AG08395 (cell line): ENCODE data around the gene AP1M1.

Experiments
- DNase-seq: peaks from one replicate; pipeline ENCODE4 v3.0.0; 2012; ENCODE audit warnings: mixed read lengths, low spot score

AP1M1 gene

DNA sequence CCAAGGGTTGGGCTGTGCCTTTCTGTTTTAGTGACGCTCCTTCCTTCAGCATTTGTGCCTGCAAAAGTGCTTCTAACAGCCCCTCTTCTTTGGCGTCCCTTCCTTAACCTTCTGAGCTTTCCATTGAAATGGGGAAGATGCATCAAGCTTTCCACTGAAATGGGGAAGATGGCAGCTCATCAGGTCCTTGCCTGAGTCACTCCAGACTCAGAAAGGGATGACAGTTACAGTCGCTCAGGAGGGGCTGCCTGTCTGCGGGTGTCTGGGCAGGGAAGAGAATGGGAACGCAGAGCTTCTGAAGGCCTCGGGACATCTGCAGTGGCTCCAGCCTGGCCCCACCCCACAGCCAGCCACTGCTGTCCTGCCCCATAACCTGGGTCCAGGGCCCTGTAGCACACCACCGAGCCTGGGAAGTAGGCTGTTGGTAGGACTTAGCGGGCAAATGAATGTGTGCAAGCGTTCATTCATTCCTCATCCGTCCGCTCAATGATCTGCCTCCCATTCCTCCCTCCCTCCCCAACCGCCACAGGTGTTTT lies 9.8 kb downstream of the AP1M1 start:
- no peak for DNase-seq

DNA sequence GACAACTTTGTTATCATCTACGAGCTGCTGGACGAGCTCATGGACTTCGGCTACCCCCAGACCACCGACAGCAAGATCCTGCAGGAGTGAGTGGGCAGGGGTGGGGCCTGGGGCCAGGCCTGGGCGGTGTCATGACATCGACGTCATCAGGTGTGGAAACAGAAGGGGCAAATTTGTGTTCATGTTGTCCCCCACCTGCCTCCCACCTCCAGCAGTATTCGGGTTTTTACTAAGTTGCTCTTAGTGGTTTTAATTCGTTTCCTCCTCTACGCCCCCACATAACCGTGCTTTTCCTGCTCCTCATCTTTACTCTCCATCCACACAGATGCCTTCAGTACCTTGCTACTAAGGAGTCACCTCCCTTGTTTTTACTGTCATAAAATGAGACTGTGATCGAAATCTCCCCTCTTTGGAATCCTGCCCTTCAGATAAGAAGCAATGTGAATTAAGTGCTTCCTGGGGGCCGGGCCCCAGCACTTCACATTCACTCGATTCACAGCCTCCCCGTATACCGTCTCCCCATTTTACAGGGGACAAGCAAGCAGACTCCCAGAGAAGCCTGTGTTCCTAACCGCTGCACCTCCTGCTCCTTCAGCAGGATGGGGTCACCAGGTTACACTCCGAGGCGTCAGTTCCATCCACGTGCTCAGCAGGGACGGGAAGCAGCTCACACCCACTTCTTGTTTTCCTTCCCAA lies 10.5 kb downstream of the AP1M1 start:
- no peak for DNase-seq

DNA sequence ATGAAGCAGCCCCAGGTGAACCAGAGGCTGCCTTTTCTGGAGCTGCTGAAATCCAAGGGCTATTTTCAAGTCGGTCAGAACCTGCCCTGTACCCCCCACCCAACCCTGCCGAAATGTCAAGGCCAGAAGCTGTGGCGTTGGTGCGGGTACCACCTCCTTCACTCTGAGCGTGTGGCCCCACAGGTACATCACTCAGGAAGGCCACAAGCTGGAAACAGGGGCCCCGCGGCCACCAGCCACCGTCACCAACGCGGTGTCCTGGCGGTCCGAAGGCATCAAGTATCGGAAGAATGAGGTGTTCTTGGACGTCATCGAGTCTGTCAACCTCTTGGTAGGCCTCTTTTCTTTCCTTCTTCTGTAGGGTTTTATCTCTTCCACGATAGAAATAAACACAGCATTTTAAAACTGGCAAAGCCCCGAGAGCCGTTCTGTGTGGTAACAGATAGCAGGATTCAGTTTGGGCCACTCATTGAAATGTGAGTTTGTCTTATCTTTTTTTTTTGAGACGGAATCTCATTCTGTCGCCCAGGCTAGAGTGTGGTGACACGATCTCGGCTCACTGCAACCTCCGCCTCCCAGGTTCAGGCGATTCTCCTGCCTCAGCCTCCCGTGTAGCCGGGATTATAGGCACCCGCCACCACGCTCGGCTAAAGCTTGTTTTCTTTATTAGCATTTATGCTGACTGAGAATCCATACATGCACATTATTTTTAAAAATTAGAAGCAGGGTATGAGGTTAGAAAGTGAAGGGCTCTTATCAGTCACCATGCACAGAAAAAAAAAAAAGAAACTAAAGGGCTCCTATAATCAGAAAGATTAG lies 11.3 kb downstream of the AP1M1 start:
- DNase-seq, result no peak

- no peak for DNase-seq
These were observed 12.5 kb downstream of the AP1M1 start for GRCh38 chr19:16210168-16210567.

- no peak for DNase-seq
These were observed 15.4 kb downstream of the AP1M1 start for GRCh38 chr19:16213076-16213475.

GRCh38 chr19:16216744-16217670 lies 19.3 kb downstream of the AP1M1 start:
- no peak for DNase-seq

DNA sequence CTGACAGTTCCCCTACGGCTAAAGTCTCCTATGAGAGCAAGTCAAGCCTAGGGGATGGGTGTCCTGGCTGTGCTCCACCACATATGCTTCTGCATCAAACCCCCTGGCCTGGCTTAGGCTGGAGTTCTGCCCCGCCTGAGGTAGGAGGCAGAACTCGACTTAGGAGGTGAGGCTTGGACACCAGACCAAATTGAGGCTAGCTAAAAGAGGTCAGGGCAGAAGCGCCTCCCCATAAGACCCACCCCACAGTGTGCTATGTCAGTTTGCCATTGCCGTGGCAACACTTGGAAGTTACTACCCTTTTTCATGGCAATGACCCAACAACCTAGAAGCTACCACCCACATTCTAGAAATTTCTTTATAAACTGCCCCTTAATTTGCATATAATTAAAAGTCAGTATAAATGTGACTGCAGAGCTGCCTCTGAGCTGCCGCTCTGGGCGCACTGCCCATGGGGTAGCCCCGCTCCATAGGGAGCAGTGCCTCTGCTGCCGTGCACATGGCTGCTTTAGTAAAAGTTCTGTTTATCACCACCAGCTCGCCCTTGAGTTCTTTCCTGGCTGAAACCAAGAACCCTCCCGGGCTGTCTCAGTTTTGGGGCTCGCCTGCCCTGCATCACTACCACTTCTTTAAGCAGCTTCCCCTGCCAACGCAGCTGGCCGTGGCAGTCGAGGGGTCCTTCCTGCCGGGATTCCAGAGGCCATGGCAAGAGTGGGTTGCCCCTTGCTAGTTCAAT lies 20.2 kb downstream of the AP1M1 start:
- DNase-seq, result no peak

DNA sequence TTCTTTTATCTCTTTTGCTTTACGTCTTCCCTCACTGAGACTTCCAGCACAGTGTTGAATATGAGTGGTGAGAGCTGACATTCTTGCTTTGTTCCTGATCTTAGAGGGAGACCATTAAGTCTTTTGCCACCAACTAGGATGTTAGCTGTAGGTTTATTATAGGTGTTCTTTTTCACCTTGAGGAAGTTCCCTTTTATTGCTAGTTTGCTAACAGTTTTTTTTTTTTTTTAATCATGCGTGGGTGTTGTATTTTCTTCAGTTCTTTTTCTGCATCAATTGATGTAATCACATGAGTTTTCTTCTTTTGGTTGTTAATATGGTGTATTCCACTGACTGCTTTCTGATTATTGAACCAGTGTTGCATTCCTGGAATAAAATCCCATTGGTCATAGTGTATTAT lies 21.1 kb downstream of the AP1M1 start:
- no peak for DNase-seq

- no peak for DNase-seq
These were observed 25.1 kb downstream of the AP1M1 start for GRCh38 chr19:16222806-16223205.

GRCh38 chr19:16223746-16224145 lies 26.0 kb downstream of the AP1M1 start:
- no peak for DNase-seq

DNA sequence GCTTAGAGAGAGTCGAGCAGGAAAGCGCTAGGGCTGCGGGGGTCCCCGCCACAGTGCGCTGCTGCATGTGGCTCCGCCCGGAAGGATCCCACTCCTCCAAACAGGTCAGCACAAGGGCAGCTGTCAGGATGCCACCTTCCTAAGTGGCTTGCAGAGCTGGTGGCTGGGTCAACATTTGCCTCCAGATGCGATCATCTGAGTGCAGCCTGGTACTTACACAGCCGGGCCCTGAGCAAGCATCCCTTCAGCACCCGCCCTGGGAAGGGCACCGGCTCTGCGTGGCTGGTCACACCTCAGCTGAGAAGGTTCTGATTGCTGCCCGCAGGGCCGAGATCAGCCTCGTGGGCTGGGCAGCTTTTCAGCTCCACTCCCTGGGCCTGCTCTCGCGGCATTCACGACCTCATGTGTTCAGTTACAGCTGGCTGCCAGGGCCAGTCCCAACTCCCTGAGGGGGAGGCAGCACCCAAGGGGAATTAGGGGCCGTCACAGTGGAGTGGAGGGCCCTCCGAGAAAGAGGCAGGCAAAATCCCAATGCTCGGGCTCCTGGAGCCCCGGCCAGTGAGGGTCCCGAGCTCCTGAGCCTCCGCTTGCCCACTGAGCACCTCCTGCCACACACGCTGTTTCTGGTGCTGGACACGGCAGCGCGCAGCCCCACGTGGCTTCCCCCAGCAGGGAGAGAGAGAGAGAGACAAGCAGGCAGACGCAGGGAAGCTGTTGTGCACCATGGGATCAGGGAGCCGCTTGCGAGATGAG lies 26.8 kb downstream of the AP1M1 start:
- no peak for DNase-seq

GRCh38 chr19:16225279-16226183 lies 27.8 kb downstream of the AP1M1 start:
- no peak for DNase-seq

DNA sequence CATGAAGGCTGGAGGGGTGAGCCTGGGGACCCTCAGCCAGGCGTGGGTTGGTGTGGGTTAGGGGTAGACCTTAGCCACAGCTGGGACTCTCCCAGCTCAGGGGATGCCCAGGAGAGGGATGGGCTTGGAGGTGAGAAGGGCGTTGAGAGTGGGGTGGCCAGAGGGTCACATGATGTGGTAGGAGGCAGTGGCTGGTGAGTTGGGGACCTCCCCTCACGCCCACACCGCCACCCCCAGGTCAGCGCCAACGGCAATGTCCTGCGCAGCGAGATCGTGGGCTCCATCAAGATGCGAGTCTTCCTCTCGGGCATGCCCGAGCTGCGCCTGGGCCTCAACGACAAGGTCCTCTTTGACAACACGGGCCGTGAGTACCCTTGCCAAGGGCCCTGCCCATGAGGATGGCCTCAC lies 28.5 kb downstream of the AP1M1 start:
- DNase-seq, result no peak

DNA sequence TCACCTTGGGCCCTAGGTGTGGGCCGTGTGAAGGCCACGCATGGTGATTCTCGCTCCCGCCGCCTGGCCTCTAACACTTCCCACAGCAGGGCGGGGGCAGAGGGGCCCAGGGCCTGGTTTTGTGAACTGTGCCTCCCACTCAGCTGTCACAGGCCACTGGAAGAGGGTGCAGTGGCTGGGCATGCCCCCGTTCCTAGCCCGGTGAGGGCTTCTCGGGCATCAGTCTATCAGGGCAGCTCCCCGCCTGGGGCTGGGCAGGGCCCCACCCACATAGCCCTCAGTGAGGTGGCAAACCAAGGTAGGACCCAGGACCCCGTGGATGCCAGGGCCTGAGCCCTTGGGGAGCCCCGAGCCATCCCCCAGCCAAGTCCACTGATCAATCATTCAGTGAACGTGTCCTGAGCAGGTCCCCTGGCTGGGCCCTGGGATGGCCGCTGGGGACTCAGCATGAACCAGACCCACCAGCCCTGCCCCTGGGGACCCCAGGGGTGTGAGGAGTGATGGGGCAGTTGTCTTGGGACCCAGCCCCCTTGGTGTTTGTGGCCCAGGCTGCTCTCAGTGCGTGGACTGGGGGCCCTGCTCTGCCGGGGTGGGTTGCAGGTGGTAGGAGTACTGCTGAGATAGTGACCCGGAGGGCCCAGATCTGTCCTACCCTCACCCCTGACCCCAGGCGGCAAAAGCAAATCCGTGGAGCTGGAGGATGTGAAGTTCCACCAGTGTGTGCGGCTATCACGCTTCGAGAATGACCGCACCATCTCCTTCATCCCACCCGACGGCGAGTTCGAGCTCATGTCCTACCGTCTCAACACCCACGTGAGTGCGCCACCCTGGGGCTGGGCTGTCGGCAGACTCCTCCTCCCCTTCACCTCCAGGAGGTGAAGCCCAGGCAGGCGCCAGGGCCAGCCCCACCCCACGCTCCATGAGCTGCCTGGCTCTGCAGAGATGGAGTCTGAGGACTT lies 29.4 kb downstream of the AP1M1 start:
- DNase-seq, result no peak

GRCh38 chr19:16227837-16228636 lies 30.3 kb downstream of the AP1M1 start:
- DNase-seq, result no peak

- DNase-seq, result no peak
These were observed 31.1 kb downstream of the AP1M1 start for GRCh38 chr19:16228637-16229321.

DNA sequence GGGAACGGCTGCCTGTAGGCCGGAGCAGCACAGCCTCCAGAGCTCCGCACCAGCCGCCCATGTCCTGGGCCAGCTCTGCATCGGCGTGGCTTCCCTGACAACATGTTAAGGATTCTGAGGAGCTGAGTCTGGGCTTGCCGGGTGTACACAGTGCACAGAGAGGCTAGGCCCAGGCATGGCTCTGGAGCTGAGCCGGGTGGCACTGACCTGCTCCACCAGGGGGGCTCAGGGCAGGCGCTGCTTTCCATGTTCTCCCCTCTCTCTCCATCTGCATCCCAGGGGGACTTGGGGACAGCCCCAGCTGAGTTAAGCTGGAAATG lies 31.6 kb downstream of the AP1M1 start:
- no peak for DNase-seq
